Fibroblast of the aortic adventitia (primary cell): ENCODE results near the gene RNF213. TPM values are rescaled to one million over a fixed set of nuclear protein-coding genes. Genes with fewer than 3 reads are reported as not detected.

Experiments
- DNase-seq: peaks from one replicate; pipeline ENCODE4 v3.0.0-alpha.2; 2010; ENCODE audit warnings: low read depth
- H3K4me3 ChIP-seq: 2 replicates; pipeline ENCODE4 v1.5.1; 2011; ENCODE audit warnings: low read depth, mild to moderate bottlenecking, control low read depth, low read length, moderate library complexity
- total RNA-seq: library from RNA; depleted of rRNA; stranded (reverse); fragments of >200 nt; gene quantifications from 2 replicates; pipeline ENCODE4 v1.2.3, GENCODE V29; 2012; ENCODE audit warnings: low replicate concordance
- TF ChIP-seq, protein P1 (sequence below): IDR thresholded peaks from 2 replicates; pipeline ENCODE4 v1.5.1; 2011; ENCODE audit warnings: mild to moderate bottlenecking, low read length, control low read depth, inconsistent platforms; ENCODE audit not compliant: insufficient read depth

Gene RNF213
- total RNA-seq, 1 donor = 143 TPM

DNA sequence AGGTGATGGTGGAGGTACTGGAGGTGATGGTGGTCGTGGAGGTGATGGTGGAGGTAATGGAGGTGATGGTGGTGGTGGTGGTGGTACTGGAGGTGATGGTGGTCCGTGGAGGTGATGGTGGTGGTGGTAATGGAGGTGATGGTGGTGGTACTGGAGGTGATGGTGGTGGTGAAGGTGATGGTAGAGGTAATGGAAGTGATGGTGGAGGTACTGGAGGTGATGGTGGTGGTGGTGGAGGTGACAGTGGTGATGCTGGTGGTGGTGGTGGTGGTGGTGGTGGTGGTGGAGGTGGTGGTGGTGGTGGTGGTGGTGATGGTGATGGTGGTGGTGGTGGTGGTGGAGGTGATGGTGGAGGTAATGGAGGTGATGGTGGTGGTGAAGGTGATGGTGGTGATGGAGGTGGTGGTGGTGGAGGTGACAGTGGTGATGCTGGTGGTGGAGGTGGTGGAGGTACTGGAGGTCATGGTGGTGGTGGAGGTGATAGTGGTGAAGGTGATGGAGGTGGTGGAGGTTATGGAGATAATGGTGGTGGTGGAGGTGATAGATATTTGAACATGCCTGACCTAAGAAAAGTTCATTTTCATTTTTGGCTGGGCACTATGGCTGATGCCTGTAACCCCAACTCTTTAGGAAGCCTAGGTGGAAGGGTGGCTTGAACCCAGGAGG, 55.0 kb downstream of the RNF213 start:
- TF ChIP-seq, protein P1, sequence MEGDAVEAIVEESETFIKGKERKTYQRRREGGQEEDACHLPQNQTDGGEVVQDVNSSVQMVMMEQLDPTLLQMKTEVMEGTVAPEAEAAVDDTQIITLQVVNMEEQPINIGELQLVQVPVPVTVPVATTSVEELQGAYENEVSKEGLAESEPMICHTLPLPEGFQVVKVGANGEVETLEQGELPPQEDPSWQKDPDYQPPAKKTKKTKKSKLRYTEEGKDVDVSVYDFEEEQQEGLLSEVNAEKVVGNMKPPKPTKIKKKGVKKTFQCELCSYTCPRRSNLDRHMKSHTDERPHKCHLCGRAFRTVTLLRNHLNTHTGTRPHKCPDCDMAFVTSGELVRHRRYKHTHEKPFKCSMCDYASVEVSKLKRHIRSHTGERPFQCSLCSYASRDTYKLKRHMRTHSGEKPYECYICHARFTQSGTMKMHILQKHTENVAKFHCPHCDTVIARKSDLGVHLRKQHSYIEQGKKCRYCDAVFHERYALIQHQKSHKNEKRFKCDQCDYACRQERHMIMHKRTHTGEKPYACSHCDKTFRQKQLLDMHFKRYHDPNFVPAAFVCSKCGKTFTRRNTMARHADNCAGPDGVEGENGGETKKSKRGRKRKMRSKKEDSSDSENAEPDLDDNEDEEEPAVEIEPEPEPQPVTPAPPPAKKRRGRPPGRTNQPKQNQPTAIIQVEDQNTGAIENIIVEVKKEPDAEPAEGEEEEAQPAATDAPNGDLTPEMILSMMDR = no peak
- H3K4me3 ChIP-seq = no peak overlapping the region
- DNase-seq = no peak

DNA sequence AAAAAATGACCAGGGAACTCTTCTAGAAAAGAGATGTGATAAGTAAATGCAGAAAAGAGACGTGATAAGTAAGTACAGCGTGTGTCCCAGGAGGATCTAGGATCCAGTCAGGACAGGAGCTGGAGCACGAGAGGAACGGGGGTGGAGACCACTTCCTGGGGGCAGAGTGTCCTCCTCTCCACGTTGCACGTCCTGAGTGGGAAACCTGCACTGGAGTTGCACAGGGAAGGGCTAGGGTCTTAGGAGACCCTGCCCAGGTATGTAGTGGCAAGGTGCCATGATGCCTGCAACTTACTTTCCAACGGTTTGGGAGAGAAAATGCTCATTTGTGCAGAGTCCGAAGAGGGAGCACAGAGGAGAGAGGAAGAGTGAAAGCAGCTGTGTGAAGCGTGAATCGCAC, 55.8 kb downstream of the RNF213 start:
- no peak overlapping the region for H3K4me3 ChIP-seq
- no peak for DNase-seq
- TF ChIP-seq, protein P1 = no peak

DNA sequence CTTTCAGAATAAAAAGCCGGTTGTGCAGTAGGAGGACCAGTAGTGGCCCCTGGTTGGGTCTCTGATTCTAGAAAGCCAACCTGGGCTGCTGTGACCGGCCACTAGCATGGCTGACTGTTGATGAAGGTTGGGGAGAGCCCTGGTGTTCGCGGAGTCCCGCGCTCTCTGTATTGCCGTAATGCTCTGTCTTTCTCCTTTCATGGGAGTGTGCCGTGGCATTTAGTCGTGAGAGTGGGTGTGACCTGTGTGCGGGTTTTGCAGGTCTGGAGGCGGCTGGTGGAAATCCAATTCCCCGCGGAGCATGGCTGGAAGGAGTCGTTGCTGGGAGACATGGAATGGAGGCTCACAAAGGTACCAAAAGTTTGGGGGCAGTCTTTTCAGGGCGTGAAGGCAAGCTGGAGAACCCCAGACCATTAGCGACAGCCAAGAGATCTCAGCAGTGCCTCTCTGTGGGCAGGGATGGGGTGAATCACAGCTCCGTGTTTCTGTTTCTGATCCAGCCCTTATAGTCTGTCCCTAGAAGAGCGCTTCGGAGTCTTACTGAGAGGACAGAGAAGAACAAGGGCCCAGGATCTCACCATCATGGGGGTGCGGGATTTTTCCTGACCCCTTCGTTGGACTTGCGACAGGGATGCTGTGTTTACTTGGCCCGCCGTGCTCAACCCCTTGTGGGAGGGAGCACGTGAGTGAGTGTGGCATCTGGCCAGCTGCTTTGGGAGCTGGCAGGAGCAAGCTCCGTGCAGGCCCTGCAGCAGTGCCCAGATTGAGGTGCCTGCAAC, 56.5 kb downstream of the RNF213 start:
- DNase-seq = no peak
- TF ChIP-seq, protein P1 = no peak
- no peak overlapping the region for H3K4me3 ChIP-seq

DNA sequence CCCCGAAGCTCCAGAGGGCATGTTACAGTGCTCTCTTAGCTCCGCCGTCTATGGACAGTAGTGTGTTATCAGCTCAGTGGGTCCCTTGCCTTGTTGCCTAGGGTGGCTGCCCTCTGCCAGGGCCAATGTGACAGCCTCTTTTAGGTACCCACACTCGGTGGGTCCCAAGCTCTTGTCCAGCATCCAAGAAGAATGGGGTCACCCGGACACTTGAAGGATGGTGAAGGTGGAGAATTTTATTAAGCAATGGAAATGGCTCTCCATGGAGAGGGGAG, 57.0 kb downstream of the RNF213 start:
- no peak overlapping the region for H3K4me3 ChIP-seq
- DNase-seq = no peak
- TF ChIP-seq, protein P1 = no peak

GRCh38 chr17:80318166-80318565, 57.5 kb downstream of the RNF213 start:
- no peak overlapping the region for H3K4me3 ChIP-seq
- TF ChIP-seq, protein P1 = no peak
- DNase-seq = no peak

GRCh38 chr17:80319262-80319998, 58.8 kb downstream of the RNF213 start:
- TF ChIP-seq, protein P1 = no peak
- no peak for DNase-seq
- no peak overlapping the region for H3K4me3 ChIP-seq
